Measurements from ENCODE around the gene MGST2.
"Not testable (repeated sequence)": the region's sequence is repeated elsewhere in the genome, so short reads cannot be mapped to it uniquely, and the experiment has no call there.

The MGST2 gene

DNA sequence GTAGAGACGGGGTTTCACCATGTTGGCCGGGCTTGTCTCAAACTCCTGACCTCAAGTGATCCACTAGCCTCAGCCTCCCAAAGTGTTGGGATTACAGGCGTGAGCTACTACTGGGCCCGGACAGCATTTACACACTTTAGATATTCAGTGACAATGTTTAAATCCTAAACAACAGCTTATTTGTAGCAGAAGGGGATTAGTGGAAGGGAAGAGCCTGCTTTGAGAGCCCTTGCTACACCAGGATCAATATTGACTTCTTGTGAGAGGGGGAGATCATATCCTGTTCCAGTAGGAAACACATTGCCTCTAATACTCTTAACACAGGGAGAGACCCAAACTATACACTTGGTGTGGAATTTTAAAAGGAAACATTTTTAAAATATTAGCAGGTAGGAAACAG, 7.1 kb downstream of the MGST2 start:
- DNase-seq, result no peak

GRCh38 chr4:139674875-139675550, 9.4 kb downstream of the MGST2 start:
- DNase-seq, result no peak

DNA sequence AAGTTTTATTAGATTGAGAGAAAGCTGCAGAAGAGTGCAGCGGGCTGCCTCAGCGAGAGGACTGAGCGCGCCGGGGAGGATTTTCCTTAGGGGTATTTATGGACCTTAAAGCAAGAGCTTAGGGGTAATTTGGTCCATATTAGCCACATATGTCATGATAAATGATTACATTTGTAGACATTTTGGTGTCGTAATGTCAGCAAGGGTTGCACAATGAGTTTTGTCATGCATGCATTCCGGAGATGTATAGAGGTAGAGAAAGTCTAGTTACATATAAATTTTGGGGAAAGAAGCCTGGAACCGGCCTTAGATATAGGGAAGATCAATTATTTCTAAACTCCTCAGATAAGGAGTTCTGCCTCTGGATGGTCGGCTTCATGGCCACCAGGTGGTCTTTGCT, 10.0 kb downstream of the MGST2 start:
- no peak for DNase-seq

- DNase-seq, result no peak
Observed at GRCh38 chr4:139676365-139676764, 10.7 kb downstream of the MGST2 start.

GRCh38 chr4:139676913-139677585, 11.4 kb downstream of the MGST2 start:
- no peak for DNase-seq

DNA sequence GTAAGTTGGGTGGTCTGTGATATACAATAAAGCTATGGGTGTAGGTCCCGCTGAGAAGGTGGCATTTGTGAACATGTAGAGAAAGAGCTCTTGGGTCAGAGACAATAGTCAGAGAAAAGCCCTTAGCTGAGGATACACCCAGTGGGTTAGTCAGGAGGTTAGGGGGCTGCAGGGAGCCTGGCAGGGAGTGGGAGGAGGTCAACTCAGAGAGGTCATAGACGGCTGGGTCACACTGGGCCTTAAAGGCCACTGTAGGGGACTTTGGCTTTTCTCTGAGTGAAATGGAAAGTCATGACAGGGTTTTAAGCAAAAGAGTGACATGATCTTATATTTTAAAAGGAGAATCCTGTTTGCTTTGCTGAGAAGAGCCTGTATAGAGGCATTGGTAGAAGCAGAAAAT, 16.7 kb downstream of the MGST2 start:
- DNase-seq, result no peak

DNA sequence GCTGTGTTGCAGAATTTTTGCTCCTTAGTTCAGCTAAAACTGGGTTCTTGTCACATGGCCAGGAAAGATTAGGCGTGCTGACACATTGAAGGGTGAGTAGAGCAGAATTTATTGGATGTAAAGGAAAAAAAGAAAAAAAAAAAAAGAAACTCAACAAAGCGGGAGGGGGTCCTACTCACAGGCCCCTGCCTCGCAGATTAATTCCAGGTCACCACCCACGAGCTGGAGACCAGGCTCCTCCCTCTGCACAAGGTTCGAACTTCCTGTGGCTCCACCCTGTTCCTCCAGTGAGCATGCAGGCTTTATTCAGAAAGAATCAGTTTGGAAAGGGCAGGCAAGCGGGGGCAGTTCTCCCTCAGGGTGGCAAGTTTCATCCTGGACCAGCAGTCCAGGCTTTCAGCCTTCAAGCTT, 17.1 kb downstream of the MGST2 start:
- no peak for DNase-seq

DNA sequence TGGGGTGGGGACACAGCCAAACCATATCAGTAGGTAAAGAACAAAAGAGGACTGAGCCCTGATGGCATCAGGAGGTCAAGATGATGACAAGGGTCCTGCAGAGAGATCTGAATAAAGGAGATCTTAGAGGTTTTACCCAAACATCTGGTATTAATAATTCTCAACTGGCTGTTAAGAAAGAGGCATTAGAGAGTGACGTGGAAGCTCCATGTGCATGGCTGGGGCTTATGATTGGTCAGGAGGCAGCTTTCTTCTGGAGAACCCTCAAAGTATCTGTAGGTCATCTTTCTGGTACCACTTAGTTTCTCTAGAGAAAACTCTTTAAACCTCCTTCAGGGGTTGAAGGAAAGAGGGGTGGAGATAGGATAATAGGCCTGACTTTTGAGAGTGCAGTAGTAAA, 18.7 kb downstream of the MGST2 start:
- no peak for DNase-seq

DNA sequence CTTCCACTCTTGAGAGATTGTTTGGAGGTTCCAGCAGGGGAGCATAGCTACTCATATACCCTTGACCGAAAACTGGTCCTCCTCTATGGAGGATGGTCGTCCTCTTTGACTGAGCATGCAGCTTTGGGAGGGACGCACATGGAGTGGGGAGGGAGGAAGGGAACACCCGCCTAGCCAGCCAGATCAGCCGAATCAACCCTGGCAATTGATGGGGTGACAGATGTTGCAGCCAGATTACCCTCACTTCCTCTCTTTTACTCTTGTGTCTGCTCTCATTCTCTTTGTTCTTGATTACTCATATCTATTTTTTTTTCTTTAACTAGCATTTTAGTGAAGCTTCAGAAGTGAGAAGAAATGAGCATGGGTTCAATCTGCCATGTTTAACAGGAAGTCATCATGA, 19.6 kb downstream of the MGST2 start:
- no peak for DNase-seq

GRCh38 chr4:139686130-139686529, 20.5 kb downstream of the MGST2 start:
- no peak for DNase-seq

DNA sequence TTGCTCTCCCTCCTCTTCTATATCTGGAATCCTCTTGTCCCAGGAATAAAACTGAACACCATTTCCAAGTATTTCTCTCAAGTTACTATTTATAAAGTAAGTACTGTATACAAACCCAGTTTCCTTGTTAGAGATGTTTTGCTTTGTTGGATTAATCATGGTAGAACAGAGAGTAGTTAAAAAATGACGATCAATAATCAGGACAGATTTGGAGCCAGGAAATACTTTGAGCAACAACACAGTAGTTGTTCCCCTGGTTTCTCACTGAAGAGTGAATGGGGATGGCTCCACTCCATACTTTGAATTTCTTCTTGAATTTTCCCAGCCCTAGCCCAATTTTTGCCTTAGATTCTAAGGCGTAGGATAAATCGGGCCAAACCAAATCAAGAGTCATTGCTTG, 21.4 kb downstream of the MGST2 start:
- DNase-seq, result no peak

- no peak for DNase-seq
Observed at GRCh38 chr4:139689093-139689722, 23.6 kb downstream of the MGST2 start.

GRCh38 chr4:139690419-139690818, 24.8 kb downstream of the MGST2 start:
- no peak for DNase-seq

- no peak for DNase-seq
Observed at GRCh38 chr4:139692309-139693012, 26.8 kb downstream of the MGST2 start.

- DNase-seq, result no peak
Observed at GRCh38 chr4:139694522-139695107, 29.0 kb downstream of the MGST2 start.

- no peak for DNase-seq
Observed at GRCh38 chr4:139696491-139696890, 30.9 kb downstream of the MGST2 start.

DNA sequence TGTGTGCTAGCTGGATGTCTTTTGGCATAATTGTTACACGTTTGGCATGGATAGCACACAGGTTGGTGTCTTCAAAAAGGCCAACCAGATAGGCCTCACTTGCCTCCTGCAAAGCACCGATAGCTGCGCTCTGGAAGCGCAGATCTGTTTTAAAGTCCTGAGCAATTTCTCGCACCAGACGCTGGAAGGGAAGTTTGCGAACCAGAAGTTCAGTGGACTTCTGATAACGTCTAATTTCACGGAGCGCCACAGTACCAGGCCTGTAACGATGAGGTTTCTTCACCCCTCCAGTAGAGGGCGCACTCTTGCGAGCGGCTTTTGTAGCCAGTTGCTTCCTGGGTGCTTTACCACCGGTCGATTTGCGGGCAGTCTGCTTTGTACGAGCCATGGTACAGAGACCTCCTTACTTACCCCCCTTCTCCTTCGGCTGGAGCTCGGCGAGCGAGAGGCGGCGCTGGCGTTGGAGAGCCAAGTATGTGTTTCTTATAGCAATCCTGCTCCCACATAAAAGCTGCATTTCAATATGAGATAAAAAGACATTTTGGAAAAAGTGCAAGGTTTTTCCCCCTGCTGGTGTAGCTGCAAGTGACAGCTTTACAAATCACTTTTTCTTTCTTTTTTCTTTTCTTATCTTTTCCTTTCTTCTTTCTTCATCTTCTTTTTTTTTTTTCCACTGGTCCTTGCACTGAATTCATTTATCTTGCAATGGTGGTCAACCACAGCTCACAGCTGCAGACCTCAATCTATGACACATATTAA, 32.7 kb downstream of the MGST2 start:
- not testable (repeated sequence) for DNase-seq

DNA sequence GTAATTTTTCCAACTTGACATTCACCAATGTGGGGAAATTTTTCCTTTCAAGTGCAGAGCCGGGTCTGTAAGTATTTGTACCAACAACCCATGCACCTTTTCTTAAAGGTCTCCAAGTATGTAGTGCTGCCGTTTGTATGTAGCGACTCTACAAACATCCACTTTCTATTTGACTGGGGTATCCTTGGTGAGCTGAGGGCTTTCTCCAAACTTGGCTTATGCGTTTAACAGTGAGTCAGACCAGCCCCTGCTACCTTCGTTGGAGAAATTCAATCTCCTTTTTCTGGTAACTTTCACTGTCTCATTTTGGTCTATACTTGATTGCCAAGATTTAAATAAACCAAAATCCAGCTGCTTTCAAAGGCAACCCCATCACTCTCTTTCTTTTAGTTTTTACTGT, 34.9 kb downstream of the MGST2 start:
- DNase-seq, result no peak

GRCh38 chr4:139704915-139705485, 39.4 kb downstream of the MGST2 start:
- no peak for DNase-seq

DNA sequence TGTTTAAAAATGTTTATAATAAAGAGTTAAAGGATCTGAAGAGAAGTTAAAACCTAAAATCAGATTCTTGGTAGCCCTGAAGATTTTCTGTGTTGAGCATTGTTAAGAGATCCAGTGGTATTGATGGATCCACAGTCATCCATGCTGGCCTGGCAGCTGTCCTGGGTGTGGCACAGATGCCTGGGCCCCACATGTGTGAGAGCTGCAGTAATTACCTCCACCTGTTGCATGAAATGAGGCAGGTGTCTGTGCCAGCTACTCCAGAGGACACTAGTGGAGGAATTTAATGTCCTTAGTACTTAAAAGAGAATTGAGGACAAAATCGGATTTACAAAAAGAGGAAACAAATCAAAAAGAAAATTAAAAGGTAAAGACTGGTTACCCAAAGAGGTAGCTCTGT, 44.0 kb downstream of the MGST2 start:
- DNase-seq, result no peak

- no peak for DNase-seq
Observed at GRCh38 chr4:139710073-139710472, 44.5 kb downstream of the MGST2 start.

GRCh38 chr4:139711461-139711860, 45.8 kb downstream of the MGST2 start:
- DNase-seq, result no peak

All from SHP77 treated with DMSO at 0.1 percent for 48 hours (cell line).